ENCODE results near the gene SLC19A2.

DNA sequence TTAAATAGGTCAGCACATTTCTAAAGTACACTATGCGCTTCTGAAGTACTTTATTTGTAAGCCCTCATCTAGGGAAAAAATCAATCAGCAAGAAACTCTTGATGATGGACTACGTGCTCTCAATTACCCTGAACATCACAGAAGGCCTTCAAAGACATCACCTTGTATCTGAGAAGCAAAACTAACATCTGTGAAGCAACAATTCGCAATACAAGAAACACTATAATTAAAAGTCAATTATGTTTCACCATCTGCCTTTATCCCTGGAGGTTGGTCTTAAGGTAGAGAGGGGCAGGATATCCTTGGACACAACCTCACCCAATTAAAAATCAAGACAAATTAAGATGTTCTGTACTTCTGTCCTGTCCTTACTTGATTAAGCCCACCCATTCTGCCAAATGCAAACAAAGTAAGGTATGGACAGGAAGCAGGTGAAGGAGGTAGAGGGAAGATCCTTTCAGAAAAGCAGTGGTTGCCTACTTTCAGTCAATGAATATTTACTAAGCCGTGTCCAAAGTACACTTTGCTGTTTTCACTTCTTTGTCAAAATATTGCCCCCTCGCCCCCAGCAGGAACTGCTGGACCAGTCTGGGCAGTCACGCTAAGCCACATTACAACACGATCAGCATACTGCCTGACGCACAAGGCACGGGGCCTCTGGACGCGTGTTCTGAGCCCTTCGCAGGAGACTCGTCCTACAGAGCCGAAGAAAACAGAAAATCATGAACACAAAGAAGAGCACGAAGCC, 887 bp downstream of the SLC19A2 start:
- TF ChIP-seq POLR2A (IDR thresholded peaks at IDR 0.05; ENCODE audit: control extremely low read depth in 1 of 2, low read depth in 2 of 2, low read length in 2 of 2) (no peak), POLR2AphosphoS5 (IDR thresholded peaks at IDR 0.05; ENCODE audit: low read depth, low read length) (0 out of 2 replicates have a peak, but pooled peaks have one; percentile 31), PHF8 (conservative IDR thresholded peaks at IDR 0.05; ENCODE audit: low read depth, low read length) (no peak), MAFK (IDR thresholded peaks at IDR 0.05; ENCODE audit: low read depth, low read length) (no peak), SIN3A (conservative IDR thresholded peaks at IDR 0.05 in 1 of 2, IDR thresholded peaks at IDR 0.05 in 1 of 2; ENCODE audit: low read depth in 1 of 2, low read length in 2 of 2) (no peak), TEAD4 (IDR thresholded peaks at IDR 0.05; ENCODE audit: low read depth, low read length) (no peak), JUND (IDR thresholded peaks at IDR 0.05; ENCODE audit: low read length) (no peak), RAD21 (IDR thresholded peaks at IDR 0.05 in 1 of 2, conservative IDR thresholded peaks at IDR 0.05 in 1 of 2; ENCODE audit: low read depth in 2 of 2, low read length in 2 of 2) (no peak), CHD1 (IDR thresholded peaks at IDR 0.05; ENCODE audit: low read depth, low read length) (no peak), NRF1 (IDR thresholded peaks at IDR 0.05; ENCODE audit: low read depth, low read length) (no peak), ZNF274 (IDR thresholded peaks at IDR 0.05; ENCODE audit: borderline replicate concordance, extremely low read depth, low read length) (no peak), EP300 (IDR thresholded peaks at IDR 0.05; ENCODE audit: borderline replicate concordance in 1 of 2, low read depth in 2 of 2, low read length in 2 of 2) (no peak)
- TF ChIP-seq, protein P1, sequence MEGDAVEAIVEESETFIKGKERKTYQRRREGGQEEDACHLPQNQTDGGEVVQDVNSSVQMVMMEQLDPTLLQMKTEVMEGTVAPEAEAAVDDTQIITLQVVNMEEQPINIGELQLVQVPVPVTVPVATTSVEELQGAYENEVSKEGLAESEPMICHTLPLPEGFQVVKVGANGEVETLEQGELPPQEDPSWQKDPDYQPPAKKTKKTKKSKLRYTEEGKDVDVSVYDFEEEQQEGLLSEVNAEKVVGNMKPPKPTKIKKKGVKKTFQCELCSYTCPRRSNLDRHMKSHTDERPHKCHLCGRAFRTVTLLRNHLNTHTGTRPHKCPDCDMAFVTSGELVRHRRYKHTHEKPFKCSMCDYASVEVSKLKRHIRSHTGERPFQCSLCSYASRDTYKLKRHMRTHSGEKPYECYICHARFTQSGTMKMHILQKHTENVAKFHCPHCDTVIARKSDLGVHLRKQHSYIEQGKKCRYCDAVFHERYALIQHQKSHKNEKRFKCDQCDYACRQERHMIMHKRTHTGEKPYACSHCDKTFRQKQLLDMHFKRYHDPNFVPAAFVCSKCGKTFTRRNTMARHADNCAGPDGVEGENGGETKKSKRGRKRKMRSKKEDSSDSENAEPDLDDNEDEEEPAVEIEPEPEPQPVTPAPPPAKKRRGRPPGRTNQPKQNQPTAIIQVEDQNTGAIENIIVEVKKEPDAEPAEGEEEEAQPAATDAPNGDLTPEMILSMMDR (IDR thresholded peaks at IDR 0.05; ENCODE audit: control extremely low read depth in 1 of 3, insufficient read depth in 1 of 3, low read depth in 1 of 3, low read length in 3 of 3): no peak

Measured in H1 (cell line).